ENCODE measurements around the gene NXF1.

NXF1 gene

GRCh38 chr11:62775646-62776045 is 29.6 kb downstream of the NXF1 start:
- Histone ChIP-seq H3K23ac (ENCODE audit: low read length in 2 of 2) (no peak overlapping the region), H2BK120ac (ENCODE audit: low read depth, low read length) (no peak overlapping the region), H3K4me1 (ENCODE audit: control insufficient read depth, insufficient read depth, low read depth, low read length) (peaks cover 5% of the 10 kb centered on the region), H2AFZ (ENCODE audit: low read depth, low read length) (no peak overlapping the region), H3K9ac (ENCODE audit: low read length) (no peak overlapping the region), H3K27me3 (ENCODE audit: control insufficient read depth in 1 of 2, insufficient read depth in 1 of 2, low read length in 2 of 2) (no peaks in the 10 kb centered on the region), H3K36me3 (ENCODE audit: control insufficient read depth in 1 of 2, insufficient read depth in 2 of 2, low read depth in 1 of 2, low read length in 2 of 2) (peaks cover 44 to 50% of the 10 kb centered on the region in 2 experiments), H3K9me3 (ENCODE audit: control insufficient read depth, low read length) (no peaks in the 10 kb centered on the region), H2BK12ac (ENCODE audit: low read length in 2 of 2) (no peak overlapping the region), H3K4me3 (ENCODE audit: insufficient read depth in 1 of 2, low read depth in 1 of 2, low read length in 2 of 2) (no peak overlapping the region), H3K4me2 (ENCODE audit: low read length, poor library complexity, severe bottlenecking) (no peak overlapping the region), H3K4ac (ENCODE audit: low read depth in 1 of 2, low read length in 2 of 2) (no peak overlapping the region), H3K14ac (ENCODE audit: low read length in 2 of 2) (no peak overlapping the region), H2BK5ac (ENCODE audit: low read depth, low read length, poor library complexity, severe bottlenecking) (no peak overlapping the region), H2BK15ac (ENCODE audit: low read depth, poor library complexity, severe bottlenecking) (no peak overlapping the region), H3K27ac (ENCODE audit: low read length, poor library complexity, severe bottlenecking) (no peak overlapping the region), H2AK5ac (ENCODE audit: low read length, severe bottlenecking) (no peak overlapping the region), H4K91ac (ENCODE audit: low read length) (no peak overlapping the region), H3K18ac (ENCODE audit: low read depth in 1 of 2, low read length in 2 of 2) (no peak overlapping the region), H4K8ac (ENCODE audit: low read length) (no peak overlapping the region), H3K79me1 (replicated peaks; ENCODE audit: low read length, poor library complexity, severe bottlenecking) (peaks cover 26% of the 10 kb centered on the region)
- no peak for DNase-seq
- WGBS: 95% methylated on average over 17 of the region's 17 CpGs

DNA sequence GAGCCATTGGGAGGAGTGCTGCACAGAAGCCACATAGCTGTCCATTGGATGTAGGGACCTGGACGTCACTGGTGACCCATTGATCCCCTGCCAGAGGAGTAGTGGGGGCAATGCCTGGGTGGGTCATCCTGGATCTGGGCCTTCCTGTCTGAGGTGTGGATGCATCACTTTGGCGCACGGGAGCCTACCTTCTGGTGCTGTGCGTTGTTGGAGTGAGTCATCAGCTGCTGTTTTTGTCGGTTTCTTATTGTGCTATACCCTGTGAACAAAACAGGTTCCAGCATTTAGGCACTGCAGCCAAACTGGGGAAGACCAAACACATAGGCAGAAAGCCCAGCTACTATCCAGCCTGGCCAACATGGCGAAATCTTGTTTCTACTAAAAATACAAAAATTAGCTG is 30.8 kb downstream of the NXF1 start:
- H3K36me3 ChIP-seq (ENCODE audit: control insufficient read depth in 1 of 2, insufficient read depth in 2 of 2, low read depth in 1 of 2, low read length in 2 of 2): peaks cover 40 to 43% of the 10 kb centered on the region in 2 experiments
- no peaks in the 10 kb centered on the region for H3K9me3 ChIP-seq (ENCODE audit: control insufficient read depth, low read length)
- no peak overlapping the region for H3K9ac ChIP-seq (ENCODE audit: low read length)
- H2AFZ ChIP-seq (ENCODE audit: low read depth, low read length): no peak overlapping the region
- peaks cover 22% of the 10 kb centered on the region for H3K79me1 ChIP-seq (replicated peaks; ENCODE audit: low read length, poor library complexity, severe bottlenecking)
- no peaks in the 10 kb centered on the region for H3K27me3 ChIP-seq (ENCODE audit: control insufficient read depth in 1 of 2, insufficient read depth in 1 of 2, low read length in 2 of 2)
- H4K8ac ChIP-seq (ENCODE audit: low read length): no peak overlapping the region
- WGBS: 96% methylated on average over 5 of the region's 6 CpGs
- no peak overlapping the region for H3K4ac ChIP-seq (ENCODE audit: low read depth in 1 of 2, low read length in 2 of 2)
- H2BK12ac ChIP-seq (ENCODE audit: low read length in 2 of 2): no peak overlapping the region
- no peak overlapping the region for H3K27ac ChIP-seq (ENCODE audit: low read length, poor library complexity, severe bottlenecking)
- no peak overlapping the region for H2BK120ac ChIP-seq (ENCODE audit: low read depth, low read length)
- no peak overlapping the region for H3K23ac ChIP-seq (ENCODE audit: low read length in 2 of 2)
- H3K18ac ChIP-seq (ENCODE audit: low read depth in 1 of 2, low read length in 2 of 2): no peak overlapping the region
- no peak for DNase-seq
- no peak overlapping the region for H3K4me2 ChIP-seq (ENCODE audit: low read length, poor library complexity, severe bottlenecking)
- H2BK15ac ChIP-seq (ENCODE audit: low read depth, poor library complexity, severe bottlenecking): no peak overlapping the region
- no peak overlapping the region for H3K4me3 ChIP-seq (ENCODE audit: insufficient read depth in 1 of 2, low read depth in 1 of 2, low read length in 2 of 2)
- H4K91ac ChIP-seq (ENCODE audit: low read length): no peak overlapping the region
- H3K14ac ChIP-seq (ENCODE audit: low read length in 2 of 2): no peak overlapping the region
- no peak overlapping the region for H2AK5ac ChIP-seq (ENCODE audit: low read length, severe bottlenecking)
- peaks cover 6% of the 10 kb centered on the region for H3K4me1 ChIP-seq (ENCODE audit: control insufficient read depth, insufficient read depth, low read depth, low read length)
- H2BK5ac ChIP-seq (ENCODE audit: low read depth, low read length, poor library complexity, severe bottlenecking): no peak overlapping the region

DNA sequence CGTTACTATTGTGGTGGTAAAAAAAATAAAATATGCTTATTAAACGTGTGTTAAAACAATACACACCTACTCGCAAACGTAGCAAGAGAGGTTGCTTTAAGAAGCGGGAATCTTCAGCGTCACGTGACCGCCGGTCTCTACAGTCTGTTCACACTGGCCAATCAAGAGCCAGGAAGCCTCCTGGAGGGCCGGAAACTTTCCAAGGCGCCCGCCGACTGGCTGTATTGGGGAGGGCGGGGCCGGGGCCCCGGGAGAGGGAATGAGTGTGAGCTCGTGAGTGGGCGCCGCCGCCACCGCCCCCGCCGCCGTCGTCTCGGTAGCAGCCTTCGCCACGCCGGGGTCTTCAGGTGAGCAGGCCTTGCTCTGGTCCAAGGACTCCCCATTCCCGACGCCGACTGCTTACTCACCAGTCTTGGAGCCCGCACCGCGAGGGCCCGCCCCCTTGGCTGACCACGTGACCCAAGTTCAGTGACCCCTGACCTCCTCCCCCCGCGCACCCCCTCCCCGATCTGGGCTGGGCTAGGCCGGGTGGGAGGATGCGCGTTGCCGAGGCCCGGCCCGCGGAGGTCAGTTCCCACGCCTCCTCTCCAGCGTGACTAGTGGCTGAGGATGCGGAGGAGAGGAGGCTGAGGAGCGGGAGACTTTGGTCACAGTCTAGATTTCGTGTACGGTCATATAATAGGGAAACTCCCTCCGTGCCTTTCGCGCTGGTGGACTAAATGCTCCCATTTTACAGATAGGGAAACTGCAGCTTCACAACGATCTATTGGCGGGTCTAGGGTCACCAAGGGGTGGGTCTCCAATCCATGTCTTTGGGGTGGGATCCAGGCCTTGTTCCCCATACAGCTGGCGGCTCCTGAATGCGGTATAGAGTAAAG is 33.9 kb downstream of the NXF1 start, which contains the start of gene TAF6L:
Gene TAF6L, plus strand, starts transcription at position 253 of the 878 bp plus-strand sequence. CDS start 4,388 bp downstream, outside the sequence.
- peaks cover 6% of the 10 kb centered on the region for H3K4me1 ChIP-seq (ENCODE audit: control insufficient read depth, insufficient read depth, low read depth, low read length)
- H2AK5ac ChIP-seq (ENCODE audit: low read length, severe bottlenecking): peak within 1 kb of the TSS; percentile 30
- peak within 1 kb of the TSS; percentile 70 to 90 for H3K4me3 ChIP-seq (ENCODE audit: insufficient read depth in 1 of 2, low read depth in 1 of 2, low read length in 2 of 2)
- H2BK15ac ChIP-seq (ENCODE audit: low read depth, poor library complexity, severe bottlenecking): peak within 1 kb of the TSS; percentile 98
- peak within 1 kb of the TSS; percentile 9 to 45 for H2BK12ac ChIP-seq (ENCODE audit: low read length in 2 of 2)
- peak within 1 kb of the TSS; percentile 91 for H4K8ac ChIP-seq (ENCODE audit: low read length)
- H4K91ac ChIP-seq (ENCODE audit: low read length): peak within 1 kb of the TSS; percentile 96
- no peaks in the 10 kb centered on the region for H3K9me3 ChIP-seq (ENCODE audit: control insufficient read depth, low read length)
- H2AFZ ChIP-seq (ENCODE audit: low read depth, low read length): peak within 1 kb of the TSS; percentile 75
- peak within 1 kb of the TSS; percentile 86 for H3K27ac ChIP-seq (ENCODE audit: low read length, poor library complexity, severe bottlenecking)
- peaks cover 24 to 39% of the 10 kb centered on the region in 2 experiments for H3K36me3 ChIP-seq (ENCODE audit: control insufficient read depth in 1 of 2, insufficient read depth in 2 of 2, low read depth in 1 of 2, low read length in 2 of 2)
- H3K4ac ChIP-seq (ENCODE audit: low read depth in 1 of 2, low read length in 2 of 2): peak within 1 kb of the TSS; percentile 79 to 87
- no peak within 1 kb of the TSS for H3K23ac ChIP-seq (ENCODE audit: low read length in 2 of 2)
- no peaks in the 10 kb centered on the region for H3K27me3 ChIP-seq (ENCODE audit: control insufficient read depth in 1 of 2, insufficient read depth in 1 of 2, low read length in 2 of 2)
- peak within 1 kb of the TSS; percentile 66 for H3K4me2 ChIP-seq (ENCODE audit: low read length, poor library complexity, severe bottlenecking)
- peak within 1 kb of the TSS in 1 of 2 experiments; percentile 89 for H3K14ac ChIP-seq (ENCODE audit: low read length in 2 of 2)
- H3K79me1 ChIP-seq (replicated peaks; ENCODE audit: low read length, poor library complexity, severe bottlenecking): peaks cover 17% of the 10 kb centered on the region
- WGBS: 1% methylated on average over 49 of the region's 60 CpGs
- DNase-seq: peak; percentile 99
- H2BK120ac ChIP-seq (ENCODE audit: low read depth, low read length): no peak within 1 kb of the TSS
- H3K9ac ChIP-seq (ENCODE audit: low read length): peak within 1 kb of the TSS; percentile 91
- peak within 1 kb of the TSS; percentile 92 to 95 for H3K18ac ChIP-seq (ENCODE audit: low read depth in 1 of 2, low read length in 2 of 2)
- no peak within 1 kb of the TSS for H2BK5ac ChIP-seq (ENCODE audit: low read depth, low read length, poor library complexity, severe bottlenecking)

GRCh38 chr11:62770778-62771143 is 34.5 kb downstream of the NXF1 start:
- Histone ChIP-seq H2AFZ (ENCODE audit: low read depth, low read length) (peak overlapping the region; percentile 75), H3K27ac (ENCODE audit: low read length, poor library complexity, severe bottlenecking) (peak overlapping the region; percentile 75), H3K9me3 (ENCODE audit: control insufficient read depth, low read length) (no peaks in the 10 kb centered on the region), H3K79me1 (replicated peaks; ENCODE audit: low read length, poor library complexity, severe bottlenecking) (peaks cover 17% of the 10 kb centered on the region), H2BK12ac (ENCODE audit: low read length in 2 of 2) (peak overlapping the region; percentile 9 to 45), H3K36me3 (ENCODE audit: control insufficient read depth in 1 of 2, insufficient read depth in 2 of 2, low read depth in 1 of 2, low read length in 2 of 2) (peaks cover 24 to 39% of the 10 kb centered on the region in 2 experiments), H3K18ac (ENCODE audit: low read depth in 1 of 2, low read length in 2 of 2) (peak overlapping the region; percentile 52 to 92), H2BK15ac (ENCODE audit: low read depth, poor library complexity, severe bottlenecking) (no peak overlapping the region), H3K9ac (ENCODE audit: low read length) (peak overlapping the region; percentile 91), H2BK120ac (ENCODE audit: low read depth, low read length) (no peak overlapping the region), H3K4me3 (ENCODE audit: insufficient read depth in 1 of 2, low read depth in 1 of 2, low read length in 2 of 2) (peak overlapping the region in 1 of 2 experiments; percentile 90), H3K4me1 (ENCODE audit: control insufficient read depth, insufficient read depth, low read depth, low read length) (peaks cover 6% of the 10 kb centered on the region), H2AK5ac (ENCODE audit: low read length, severe bottlenecking) (no peak overlapping the region), H3K4ac (ENCODE audit: low read depth in 1 of 2, low read length in 2 of 2) (peak overlapping the region; percentile 79 to 87), H3K27me3 (ENCODE audit: control insufficient read depth in 1 of 2, insufficient read depth in 1 of 2, low read length in 2 of 2) (no peaks in the 10 kb centered on the region), H3K14ac (ENCODE audit: low read length in 2 of 2) (peak overlapping the region in 1 of 2 experiments; percentile 89), H4K91ac (ENCODE audit: low read length) (peak overlapping the region; percentile 96), H3K4me2 (ENCODE audit: low read length, poor library complexity, severe bottlenecking) (peak overlapping the region; percentile 66), H2BK5ac (ENCODE audit: low read depth, low read length, poor library complexity, severe bottlenecking) (no peak overlapping the region), H3K23ac (ENCODE audit: low read length in 2 of 2) (no peak overlapping the region), H4K8ac (ENCODE audit: low read length) (peak overlapping the region; percentile 88)
- no peak for DNase-seq
- WGBS: 25% methylated on average over 9 of the region's 18 CpGs
